GM21825 (cell line): ENCODE measurements around the gene THRB.
"Not testable (repeated sequence)": the region's sequence is repeated elsewhere in the genome, so short reads cannot be mapped to it uniquely, and the experiment has no call there.

ENCODE experiments used
- ATAC-seq: cut with Tn5 transposase; IDR thresholded peaks from one replicate; pipeline ENCODE4 v1.9.1; 2021; ENCODE audit warnings: mild to moderate bottlenecking, moderate library complexity; ENCODE audit not compliant: unreplicated experiment

The THRB gene

DNA sequence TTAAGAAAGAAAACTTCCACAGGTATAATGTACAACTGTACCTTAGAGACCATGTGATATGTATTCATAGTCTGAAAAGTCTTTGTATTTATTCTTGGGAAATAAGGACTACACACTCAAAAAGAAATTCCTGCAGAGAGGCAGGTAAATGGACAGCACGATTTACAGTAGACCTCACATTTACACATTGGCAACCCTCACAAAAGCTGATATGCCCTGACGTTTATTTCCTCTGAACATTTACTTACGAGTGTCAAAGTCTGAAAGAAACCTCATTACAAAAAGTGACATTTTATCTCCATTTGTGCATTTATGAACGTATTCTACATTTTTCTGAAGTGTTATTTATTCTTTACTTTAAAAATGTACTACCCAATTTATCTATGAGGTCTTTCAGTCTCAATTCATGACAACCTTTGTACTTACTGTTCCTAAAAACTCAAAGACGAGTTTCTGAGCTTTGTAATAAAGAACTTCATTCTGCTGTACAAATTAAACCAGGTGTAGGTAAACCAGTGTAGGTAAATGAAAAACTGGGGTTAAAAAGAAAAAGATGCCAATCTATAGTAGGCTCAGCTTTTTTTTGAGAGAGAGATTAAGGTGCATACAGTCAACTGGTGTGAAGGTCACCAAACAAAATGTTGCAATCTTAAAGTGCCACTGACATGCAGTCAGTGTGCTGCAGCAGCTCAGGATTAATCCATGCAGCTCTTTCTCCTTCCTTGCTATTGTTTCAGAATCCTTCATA lies 44.3 kb downstream of the THRB start:
- ATAC-seq, result no peak

DNA sequence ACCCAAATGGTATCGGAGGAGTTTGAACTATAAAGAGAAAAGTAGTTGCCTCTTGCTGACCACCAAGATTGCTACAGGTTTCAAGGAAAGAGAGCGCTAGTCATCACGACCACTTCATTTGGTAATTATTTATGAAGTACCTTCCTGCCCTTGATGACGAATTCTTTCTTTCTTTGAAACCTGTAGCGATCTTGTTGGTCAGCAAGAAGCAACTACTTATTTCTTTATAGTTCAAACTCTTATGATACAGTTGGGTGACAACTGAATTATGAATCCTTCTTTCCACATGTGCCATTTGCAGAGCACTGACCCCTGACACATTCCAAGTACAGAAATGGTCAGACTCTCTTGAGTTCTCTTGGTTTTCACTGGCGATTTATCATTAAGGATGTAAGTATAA lies 46.8 kb downstream of the THRB start:
- ATAC-seq, result no peak

DNA sequence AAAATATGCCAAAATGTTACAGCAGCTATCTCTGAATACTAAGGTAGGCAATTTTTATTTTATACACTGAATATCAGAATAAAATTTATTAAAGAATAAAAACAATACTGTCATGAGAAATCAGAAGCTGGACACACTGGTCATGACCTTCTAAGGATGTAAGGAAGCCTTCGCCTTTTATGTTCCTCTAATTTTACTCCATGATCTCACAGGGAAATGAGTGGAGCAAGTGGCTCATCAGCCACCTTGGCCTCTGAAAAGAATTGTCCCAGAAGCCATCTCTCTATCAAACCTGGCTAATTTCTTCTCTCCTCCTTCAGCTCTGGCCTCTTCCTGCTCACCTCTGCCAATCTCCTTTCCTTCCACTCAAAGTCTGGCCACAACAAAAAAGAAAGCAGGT lies 48.6 kb downstream of the THRB start:
- ATAC-seq, result no peak

DNA sequence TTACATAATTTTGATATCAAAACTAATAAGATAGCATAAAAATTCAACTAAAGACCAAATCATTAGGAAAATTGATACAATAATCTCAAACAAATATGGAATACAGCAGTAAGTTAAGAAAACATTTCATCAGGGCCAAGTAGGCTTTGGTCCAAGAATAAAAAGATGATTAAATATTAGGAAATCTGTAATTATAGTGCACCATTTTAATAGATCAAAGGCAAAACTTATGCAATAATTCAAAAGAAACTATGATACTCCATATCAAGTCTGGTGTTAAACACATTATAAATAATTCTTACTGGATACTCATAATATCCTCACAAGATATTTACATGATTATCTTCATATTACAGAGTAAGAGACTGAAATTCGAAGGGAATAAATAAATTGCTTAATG lies 51.2 kb downstream of the THRB start:
- ATAC-seq, result no peak

DNA sequence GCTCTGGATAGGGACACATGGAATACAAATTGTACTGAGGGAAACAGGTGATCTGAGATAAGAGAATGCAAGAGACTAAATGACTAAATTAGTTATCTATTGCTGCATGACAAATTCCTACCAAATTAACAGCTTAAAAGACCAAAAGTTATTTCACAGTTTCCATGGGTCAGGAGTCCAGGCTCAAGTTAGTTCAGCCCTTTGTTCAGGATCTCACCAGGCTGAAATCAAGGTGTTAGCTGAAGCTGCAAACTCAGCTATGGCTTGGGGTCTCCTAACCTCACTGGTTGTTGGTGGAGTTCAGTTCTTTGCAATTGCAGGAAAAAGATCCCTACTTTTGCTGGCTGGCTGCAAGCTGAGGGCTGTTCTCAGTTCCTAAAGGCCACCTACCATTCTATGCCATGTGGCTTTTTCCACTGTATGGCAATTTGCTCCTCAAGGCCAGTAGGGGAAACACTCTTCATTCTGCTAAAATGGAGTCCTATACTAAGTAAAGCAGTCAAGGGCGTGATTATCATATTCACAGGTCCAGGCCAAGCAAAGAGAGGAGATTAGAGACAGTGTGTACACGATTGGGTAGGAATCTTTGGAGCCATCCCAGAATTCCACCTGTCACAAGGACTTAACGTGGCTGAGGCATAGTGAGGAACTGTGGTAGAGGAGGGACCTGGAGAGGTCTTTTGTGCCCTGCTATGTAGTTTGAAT lies 53.7 kb downstream of the THRB start:
- no peak for ATAC-seq

DNA sequence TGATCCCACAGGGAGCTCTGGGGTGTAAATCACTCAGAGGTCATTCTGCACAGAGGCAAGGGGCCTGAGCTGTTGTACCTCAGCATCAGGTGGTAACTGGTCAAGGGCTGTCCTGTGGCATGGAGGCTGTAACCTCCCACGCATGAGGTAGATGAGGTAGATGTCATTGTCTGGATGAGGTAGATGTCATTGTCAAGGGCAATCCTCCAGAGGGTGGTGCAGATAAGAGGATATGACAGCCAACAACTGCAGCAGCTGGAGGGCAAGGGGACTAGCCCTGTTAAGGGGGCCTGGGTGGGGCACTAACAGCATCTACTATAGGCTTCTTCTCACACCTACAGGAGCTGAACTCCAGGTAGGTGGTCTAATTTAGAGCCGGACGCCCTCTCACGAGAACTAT lies 55.6 kb downstream of the THRB start:
- no peak for ATAC-seq

DNA sequence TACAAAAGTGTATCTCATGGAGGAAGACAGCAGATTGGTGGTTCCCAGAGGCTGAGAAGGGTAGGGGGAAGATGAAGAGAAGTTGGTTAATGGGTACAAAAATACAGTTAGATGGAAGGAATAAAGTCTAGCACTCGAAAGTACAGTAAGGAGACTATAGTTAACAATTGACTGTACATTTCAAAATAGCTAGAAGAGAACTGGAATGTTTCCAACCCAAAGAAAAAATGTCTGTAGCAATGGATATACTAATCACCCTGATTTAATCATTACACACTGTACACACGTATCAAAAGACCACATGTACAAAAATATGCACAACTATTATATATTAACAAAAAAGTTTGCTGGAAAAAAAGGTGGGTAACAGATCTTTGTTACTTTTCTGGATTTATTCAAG lies 57.3 kb downstream of the THRB start:
- ATAC-seq, result no peak

DNA sequence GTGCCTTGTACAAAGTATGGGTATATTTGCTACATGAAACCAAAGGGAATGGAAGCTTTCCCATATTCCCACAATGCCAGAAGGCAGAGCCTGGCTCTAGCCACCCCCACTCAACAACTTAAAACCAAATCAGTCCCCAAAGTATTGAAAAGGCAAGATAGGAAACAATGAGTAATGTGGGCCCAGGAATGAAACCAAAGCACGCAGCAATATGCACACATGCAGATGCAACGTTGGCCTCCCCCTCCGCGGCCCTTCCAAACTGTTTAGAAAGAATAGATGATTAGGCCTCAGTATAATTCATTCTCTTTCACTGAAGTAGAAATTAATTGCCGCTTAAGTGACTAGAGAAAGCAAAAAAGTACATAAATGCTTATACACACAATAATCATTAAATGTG lies 59.1 kb downstream of the THRB start:
- ATAC-seq, result no peak

DNA sequence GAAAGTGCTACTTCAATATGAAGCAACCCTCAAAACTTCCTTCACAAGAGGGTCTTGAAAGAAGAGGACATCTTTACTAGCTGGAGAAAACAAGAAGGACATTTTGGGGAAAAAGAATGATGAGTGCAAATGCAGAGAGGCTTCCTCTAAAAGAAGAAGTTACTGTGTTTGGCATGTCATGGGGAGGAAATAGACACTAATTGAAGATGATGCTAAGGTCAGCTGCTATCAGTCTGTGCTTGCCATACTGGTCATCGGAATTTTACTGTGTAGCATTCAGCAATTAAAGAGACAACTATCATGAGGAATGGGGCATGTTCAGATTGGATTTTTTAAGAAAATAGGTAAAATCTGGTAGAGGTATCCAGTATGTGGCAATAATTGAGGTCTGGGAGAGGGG lies 60.0 kb downstream of the THRB start:
- ATAC-seq, result no peak

DNA sequence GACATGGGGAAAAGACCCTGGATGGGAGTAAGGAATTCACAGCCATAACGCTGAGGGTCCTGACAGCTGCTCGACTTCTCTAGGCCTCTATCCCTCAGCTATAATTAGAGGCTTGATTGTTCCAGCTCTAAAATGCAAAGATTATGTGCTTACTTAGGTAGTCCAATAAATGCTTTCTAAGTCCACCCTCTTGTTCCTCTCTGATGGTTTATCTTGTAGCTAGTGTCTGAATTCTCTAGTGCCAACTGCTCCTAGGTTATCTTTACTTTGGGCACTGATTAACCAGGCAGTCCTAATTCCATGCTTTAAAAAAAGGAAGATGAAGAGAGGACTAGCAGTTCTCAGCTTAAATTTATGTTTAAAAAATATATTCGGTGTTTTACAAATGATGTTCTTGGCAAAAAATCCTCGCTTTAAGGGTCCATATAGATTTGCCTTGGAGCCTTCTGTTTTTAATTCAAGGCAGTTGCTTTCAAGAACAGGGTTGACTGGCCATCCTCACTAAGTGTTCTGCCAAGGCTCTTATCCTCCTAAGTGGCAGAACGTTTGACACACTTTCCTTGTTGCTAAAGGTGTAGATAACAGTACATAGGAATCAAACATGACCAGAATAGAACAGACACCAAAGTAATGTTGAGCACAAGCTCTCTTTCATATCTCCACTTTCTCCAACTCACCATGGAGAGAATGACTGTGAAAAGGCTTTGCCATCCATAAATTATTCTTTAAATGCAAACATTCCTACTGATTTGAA lies 60.6 kb downstream of the THRB start:
- no peak for ATAC-seq

DNA sequence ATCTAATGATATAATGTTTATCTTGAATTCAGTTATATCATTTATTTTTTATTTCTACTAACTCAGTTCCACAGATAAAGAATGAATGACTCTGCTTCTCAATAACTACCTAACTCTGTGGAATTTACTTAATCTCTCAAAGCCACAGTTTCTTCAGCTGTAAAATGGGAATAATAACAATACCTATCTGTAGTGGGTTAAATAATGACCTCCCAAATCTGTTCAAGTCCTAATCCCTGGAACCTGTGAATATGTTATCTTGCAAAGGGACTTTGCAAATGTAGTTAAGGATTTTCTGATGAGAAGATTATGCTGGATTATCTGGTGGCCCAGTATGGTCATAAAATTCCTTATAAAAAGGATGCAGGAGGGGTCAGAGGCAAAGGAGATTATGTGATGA lies 61.7 kb downstream of the THRB start:
- no peak for ATAC-seq

DNA sequence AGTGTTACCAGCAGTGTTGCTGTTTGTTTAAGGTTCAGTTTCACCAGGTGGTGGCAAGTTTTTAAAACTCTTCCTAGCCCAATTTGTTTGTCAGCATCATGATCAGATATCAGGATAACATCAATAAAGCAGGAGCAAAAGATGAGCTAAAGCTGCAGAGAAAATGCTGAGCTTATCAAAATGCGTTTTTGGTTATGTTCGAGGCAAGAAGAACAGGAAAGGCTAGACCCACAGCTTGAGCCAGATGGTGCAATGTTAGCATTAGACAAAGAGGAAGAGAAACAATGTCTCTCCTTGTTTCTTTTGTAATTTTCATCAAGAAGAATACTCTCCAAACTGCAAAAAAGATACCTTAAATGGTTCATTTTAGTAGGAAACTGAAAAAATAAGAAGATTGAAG lies 66.2 kb downstream of the THRB start:
- no peak for ATAC-seq

DNA sequence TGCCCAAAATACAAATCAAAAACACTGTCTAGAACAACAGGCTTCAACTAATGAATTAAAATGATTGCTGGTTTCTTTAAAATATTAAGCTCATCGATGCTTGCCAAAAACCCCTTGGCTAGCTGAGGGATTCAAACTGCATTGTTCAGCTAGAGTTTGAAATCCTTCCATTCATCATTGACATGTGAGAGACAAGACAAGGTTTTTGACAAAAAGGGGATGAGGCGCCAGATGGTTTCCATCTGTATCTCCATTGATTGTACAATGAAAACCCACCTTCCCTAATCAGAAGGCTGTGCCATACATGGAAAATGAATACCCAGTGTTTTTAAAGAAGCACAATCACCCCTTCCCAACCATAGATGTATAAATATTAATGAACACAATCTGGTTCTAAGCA lies 67.8 kb downstream of the THRB start:
- no peak for ATAC-seq

DNA sequence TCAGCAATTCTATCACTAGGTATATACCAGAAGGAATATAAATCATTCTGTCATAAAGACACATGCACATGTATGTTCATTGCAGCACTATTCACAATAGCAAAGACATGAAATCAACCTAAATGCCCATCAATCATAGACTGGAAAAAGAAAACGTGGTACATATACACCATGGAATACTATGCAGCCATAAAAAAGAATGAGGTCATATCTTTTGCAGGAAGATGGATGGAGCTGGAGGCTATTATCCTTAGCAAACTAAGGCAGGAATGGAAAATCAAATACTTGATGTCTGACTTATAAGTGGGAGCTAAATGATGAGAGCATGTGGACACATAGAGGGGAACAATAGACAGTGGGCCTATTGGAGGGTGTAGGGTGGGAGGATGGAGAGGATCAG lies 73.8 kb downstream of the THRB start:
- ATAC-seq, result not testable (repeated sequence)

DNA sequence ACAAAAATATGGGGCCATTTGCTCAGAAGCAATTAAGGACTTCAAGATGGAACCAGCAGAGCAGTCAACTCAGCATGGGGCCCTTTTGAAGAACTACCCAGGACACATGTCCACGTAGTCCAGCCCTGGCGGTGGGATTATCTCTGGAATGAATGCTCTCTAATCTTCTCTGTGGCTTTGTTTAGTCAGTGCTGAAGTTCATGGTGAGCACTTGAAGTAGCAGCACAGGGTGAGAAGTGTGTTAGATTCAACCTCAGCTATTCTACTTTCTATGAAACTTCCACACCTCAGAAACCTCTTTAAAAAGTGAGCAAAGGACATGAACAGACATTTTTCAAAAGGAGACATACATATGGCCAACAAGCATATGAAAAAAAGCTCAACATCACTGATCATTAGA lies 74.4 kb downstream of the THRB start:
- no peak for ATAC-seq

DNA sequence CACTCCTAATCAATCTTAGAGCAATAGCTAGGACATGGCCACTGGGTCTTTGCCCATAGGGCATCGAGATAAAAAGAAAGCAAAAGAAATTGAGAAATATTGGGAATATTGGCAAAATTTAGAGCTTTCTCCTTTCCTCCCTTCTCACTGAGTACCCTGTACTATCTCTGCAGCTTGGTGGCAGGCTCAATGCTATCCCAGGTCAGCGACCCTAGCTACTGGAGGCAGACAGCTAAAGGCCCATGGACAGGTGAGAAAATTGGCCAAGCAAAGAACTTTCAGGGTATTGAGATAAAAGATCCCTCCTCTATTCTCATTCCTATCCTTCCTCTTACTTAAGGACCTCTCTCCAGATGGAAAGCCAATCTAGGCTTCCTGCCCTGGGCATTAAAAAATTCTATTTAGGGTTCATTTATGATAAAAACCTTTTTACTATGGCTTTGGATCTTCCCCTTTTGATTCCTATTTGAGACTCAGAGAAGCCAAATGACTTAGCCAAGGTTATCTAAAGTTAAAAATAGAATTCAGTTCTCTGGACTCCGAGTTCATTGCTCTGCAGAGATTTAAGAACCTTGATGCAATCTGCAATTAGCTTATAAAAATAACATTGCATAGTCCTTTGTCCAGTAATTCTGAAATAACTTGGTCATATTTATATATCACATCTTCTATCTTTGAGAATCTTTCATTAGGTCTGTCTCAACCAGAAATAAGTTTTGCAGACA lies 75.4 kb downstream of the THRB start:
- ATAC-seq, result no peak

DNA sequence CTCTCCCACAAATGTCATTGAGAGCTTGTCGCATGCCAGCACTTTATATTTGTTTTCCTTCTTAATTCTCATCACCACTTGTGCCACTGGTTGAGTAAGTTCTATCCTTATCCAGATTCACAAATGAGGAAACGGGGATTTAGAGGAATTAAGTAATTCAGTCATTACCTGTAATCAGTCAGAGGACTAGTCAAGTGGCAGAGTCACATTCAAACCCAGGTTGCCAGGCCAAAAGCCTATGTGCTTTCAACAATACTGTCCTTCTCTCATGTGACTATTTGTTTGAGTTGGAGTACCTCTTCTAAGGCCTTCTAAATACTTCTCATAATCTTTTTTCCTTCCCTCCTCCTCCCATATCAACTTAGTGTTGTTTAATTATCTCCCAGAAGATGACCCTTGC lies 76.9 kb downstream of the THRB start:
- no peak for ATAC-seq

DNA sequence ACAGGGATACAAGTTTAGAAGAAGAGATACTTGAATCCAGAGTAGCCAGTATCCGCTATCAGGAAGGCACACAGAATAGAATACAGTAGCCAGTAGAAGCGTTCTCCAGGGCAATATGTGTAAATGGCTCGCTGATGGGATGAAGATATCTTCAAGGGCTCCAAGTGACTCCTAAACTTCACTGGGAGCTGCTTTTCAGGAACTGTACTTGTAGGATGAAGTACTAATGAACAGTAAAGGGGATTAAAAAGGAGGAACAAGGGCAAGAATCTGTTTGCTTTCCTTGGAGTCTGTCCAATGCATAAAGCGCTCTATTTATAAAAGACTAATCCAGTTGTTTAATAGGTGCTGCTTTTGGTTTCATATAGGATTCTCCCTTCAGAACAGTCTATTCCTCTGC lies 78.4 kb downstream of the THRB start:
- ATAC-seq, result no peak

DNA sequence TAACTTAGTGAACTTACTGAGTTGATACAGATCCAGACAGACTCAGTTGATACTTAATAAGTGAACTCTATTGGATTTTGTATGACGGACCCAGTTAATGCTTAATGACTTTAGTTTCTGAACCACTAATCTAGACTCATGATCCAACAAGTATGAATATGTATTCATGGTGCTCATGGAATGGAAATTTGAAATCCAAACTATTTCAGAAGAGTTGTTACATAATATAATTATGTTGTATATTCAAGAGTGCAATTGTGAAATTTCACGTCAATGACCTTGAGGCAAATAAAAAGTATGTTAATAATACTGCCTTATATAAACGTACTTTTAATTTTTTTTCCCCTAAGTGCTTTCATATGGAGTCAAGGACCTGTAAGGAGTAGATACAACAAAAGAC lies 78.8 kb downstream of the THRB start:
- ATAC-seq, result no peak

DNA sequence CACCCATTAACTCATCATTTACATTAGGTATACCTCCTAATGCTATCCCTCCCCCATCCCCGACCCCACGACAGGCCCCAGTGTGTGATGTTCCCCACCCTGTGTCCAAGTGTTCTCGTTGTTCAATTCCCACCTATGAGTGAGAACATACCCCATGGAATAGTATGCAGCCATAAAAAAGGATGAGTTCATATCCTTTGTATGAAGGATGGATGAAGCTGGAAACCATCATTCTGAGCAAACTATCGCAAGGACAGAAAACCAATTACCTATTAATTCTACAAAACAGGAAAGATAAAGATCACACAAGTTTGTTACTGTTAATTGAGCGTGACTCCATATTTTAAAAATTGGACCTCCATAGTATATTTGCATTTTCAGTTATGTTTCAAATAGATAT lies 81.0 kb downstream of the THRB start:
- ATAC-seq, result not testable (repeated sequence)

DNA sequence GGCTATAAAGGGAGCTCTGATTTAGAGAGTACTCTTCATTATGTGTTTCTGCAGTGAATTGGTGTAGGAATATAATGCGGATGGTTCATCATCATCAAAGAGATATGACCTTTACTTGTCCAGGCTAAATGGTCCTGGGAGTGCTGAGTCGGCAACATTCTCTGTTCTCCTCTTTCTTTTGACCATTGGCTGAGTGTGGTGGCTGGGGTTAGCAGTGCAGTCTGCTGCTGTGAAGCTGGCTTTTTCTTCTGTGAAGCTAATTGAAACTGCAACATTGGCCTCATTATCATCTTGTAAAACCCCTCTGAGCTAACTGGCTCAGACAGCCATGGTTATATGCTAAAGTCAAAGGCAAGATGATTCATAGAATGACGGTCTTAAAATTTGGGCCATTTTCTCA lies 83.8 kb downstream of the THRB start:
- no peak for ATAC-seq
